Loucy (cell line): ENCODE measurements around the gene PABPN1.

Experiments used
- EZH2phosphoT487 ChIP-seq: fragments of 200-600 bp; IDR thresholded peaks from 2 replicates; pipeline ENCODE4 v1.6.1; 2018; ENCODE audit warnings: antibody characterized with exemption, mild to moderate bottlenecking, moderate library complexity, borderline replicate concordance
- TF ChIP-seq, protein P1 (sequence below): fragments of 200-600 bp; sonication (generic); conservative IDR thresholded peaks from 2 replicates; pipeline ENCODE4 v1.5.1; 2014; ENCODE audit warnings: mild to moderate bottlenecking, antibody characterized with exemption, low read length

- TF ChIP-seq, protein P1, sequence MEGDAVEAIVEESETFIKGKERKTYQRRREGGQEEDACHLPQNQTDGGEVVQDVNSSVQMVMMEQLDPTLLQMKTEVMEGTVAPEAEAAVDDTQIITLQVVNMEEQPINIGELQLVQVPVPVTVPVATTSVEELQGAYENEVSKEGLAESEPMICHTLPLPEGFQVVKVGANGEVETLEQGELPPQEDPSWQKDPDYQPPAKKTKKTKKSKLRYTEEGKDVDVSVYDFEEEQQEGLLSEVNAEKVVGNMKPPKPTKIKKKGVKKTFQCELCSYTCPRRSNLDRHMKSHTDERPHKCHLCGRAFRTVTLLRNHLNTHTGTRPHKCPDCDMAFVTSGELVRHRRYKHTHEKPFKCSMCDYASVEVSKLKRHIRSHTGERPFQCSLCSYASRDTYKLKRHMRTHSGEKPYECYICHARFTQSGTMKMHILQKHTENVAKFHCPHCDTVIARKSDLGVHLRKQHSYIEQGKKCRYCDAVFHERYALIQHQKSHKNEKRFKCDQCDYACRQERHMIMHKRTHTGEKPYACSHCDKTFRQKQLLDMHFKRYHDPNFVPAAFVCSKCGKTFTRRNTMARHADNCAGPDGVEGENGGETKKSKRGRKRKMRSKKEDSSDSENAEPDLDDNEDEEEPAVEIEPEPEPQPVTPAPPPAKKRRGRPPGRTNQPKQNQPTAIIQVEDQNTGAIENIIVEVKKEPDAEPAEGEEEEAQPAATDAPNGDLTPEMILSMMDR = no peak
- no peak for TF ChIP-seq EZH2phosphoT487
Measured at GRCh38 chr14:23356662-23357061, 35.4 kb downstream of the PABPN1 start.
